K562 treated with DMSO at 1 percent for 12 hours (cell line): ENCODE measurements around the gene STBD1. TPM values are rescaled to one million over a fixed set of nuclear protein-coding genes. Genes with fewer than 3 reads are reported as not detected.

ENCODE experiments used
- total RNA-seq: library from RNA; unstranded; fragments of 300-600 nt; gene quantifications from 2 replicates; pipeline ENCODE4 v1.2.3, GENCODE V29; 2022; ENCODE audit not compliant: insufficient read depth

STBD1 gene
- 2.2 and 3.0 TPM in 2 replicates for total RNA-seq

DNA sequence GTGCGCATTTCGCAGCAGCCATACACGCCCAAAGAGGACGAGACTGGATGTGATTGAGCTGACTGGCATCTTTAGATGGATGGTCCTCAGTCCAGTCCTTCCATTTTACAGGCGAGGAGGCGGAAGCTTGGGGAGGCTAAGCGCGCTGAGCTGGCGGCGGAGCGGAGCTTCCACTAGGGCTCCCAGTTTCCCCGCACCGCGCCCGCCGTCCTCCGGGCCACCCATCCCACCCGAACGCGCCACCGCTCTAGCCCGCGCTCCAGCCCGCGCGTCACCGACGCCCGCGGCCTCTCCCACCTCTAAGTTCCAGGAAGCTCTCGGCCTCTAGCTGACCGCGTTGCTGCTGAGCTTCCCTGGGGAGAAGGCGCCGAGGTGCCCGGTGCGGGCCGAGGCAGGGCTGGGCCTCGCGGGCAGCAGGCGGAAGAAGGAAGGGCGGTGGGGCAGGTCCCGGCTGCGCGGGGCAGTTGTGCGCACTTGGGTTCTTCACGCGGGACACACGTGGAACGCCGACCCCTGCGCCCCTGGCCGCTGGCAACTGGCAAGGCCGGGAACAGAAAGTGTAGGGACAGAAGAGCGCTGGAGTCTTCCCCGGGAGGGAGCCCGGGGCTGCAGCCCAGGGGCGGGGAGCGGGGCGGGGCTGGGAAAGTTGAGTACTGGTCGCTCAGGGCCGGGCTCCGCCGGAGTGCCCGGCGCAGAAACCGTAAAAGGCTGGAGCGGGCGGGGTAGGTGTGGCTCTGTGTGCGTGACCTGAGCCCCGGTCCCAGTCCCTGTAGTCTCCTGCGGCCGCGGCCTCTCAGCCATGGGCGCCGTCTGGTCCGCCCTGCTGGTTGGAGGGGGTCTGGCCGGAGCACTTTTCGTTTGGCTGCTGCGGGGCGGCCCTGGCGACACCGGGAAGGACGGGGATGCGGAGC is at the start of gene STBD1:
Gene STBD1, plus strand, starts transcription at position 763 of the 911 bp plus-strand sequence. Its CDS starts 37 bp downstream, at position 800.

Other genes with a start within 250 kb of the STBD1 start
- 1.2 TPM in 1 of 2 replicates, not detected in the other for gene ART3, start 232.0 kb upstream of the STBD1 start, total RNA-seq
- gene NUP54, start 158.3 kb upstream of the STBD1 start, total RNA-seq = 16.6 and 38.4 TPM in 2 replicates
- 14.1 and 43.7 TPM in 2 replicates for gene SCARB2, start 92.9 kb upstream of the STBD1 start, total RNA-seq
- 9.7 and 15.2 TPM in 2 replicates for gene FAM47E, start 55.0 kb upstream of the STBD1 start, total RNA-seq
- not detected in 2 replicates for gene CCDC158, start 114.4 kb downstream of the STBD1 start, total RNA-seq
- gene SHROOM3, start 128.5 kb downstream of the STBD1 start, total RNA-seq = not detected in 2 replicates